IPS-18a (cell line): Measurements from ENCODE around the gene CPNE7.

Experiments used
- H3K27ac ChIP-seq: one replicate; pipeline ENCODE4 v1.5.1; 2013; ENCODE audit warnings: low read length
- H3K27me3 ChIP-seq: one replicate; pipeline ENCODE4 v1.6.1; 2013; ENCODE audit warnings: mild to moderate bottlenecking, low read length; ENCODE audit not compliant: control insufficient read depth, insufficient read depth
- H3K36me3 ChIP-seq: one replicate; pipeline ENCODE4 v1.6.1; 2013; ENCODE audit warnings: low read depth, low read length; ENCODE audit not compliant: control insufficient read depth
- H3K4me1 ChIP-seq: one replicate; pipeline ENCODE4 v1.6.1; 2013; ENCODE audit warnings: low read depth, low read length; ENCODE audit not compliant: control insufficient read depth
- H3K4me3 ChIP-seq: one replicate; pipeline ENCODE4 v1.5.1; 2013; ENCODE audit warnings: low read length
- H3K9ac ChIP-seq: one replicate; pipeline ENCODE4 v1.6.1; 2013; ENCODE audit warnings: mild to moderate bottlenecking, low read length, moderate library complexity
- H3K9me3 ChIP-seq: one replicate; pipeline ENCODE4 v1.6.1; 2013; ENCODE audit warnings: low read depth, low read length; ENCODE audit not compliant: control insufficient read depth

The CPNE7 gene

GRCh38 chr16:89552329-89552728, 23.2 kb upstream of the CPNE7 start:
- Histone ChIP-seq H3K4me3 (no peak overlapping the region), H3K27ac (no peak overlapping the region), H3K9me3 (no peaks in the 10 kb centered on the region), H3K36me3 (peaks cover 63% of the 10 kb centered on the region), H3K27me3 (no peaks in the 10 kb centered on the region), H3K4me1 (no peaks in the 10 kb centered on the region), H3K9ac (no peak overlapping the region)

- H3K4me3 ChIP-seq, result no peak overlapping the region
- no peaks in the 10 kb centered on the region for H3K27me3 ChIP-seq
- H3K4me1 ChIP-seq, result no peaks in the 10 kb centered on the region
- no peak overlapping the region for H3K27ac ChIP-seq
- peaks cover 61% of the 10 kb centered on the region for H3K36me3 ChIP-seq
- no peak overlapping the region for H3K9ac ChIP-seq
- H3K9me3 ChIP-seq, result no peaks in the 10 kb centered on the region
These were observed 22.6 kb upstream of the CPNE7 start for GRCh38 chr16:89552913-89553312.

GRCh38 chr16:89553733-89554132, 21.8 kb upstream of the CPNE7 start:
- no peaks in the 10 kb centered on the region for H3K4me1 ChIP-seq
- H3K27ac ChIP-seq, result no peak overlapping the region
- no peaks in the 10 kb centered on the region for H3K9me3 ChIP-seq
- no peak overlapping the region for H3K4me3 ChIP-seq
- H3K9ac ChIP-seq, result no peak overlapping the region
- H3K36me3 ChIP-seq, result peaks cover 53% of the 10 kb centered on the region
- no peaks in the 10 kb centered on the region for H3K27me3 ChIP-seq

- H3K27ac ChIP-seq, result no peak overlapping the region
- H3K27me3 ChIP-seq, result no peaks in the 10 kb centered on the region
- no peak overlapping the region for H3K4me3 ChIP-seq
- H3K9me3 ChIP-seq, result no peaks in the 10 kb centered on the region
- H3K4me1 ChIP-seq, result no peaks in the 10 kb centered on the region
- H3K9ac ChIP-seq, result no peak overlapping the region
- peaks cover 47% of the 10 kb centered on the region for H3K36me3 ChIP-seq
These were observed 21.2 kb upstream of the CPNE7 start for GRCh38 chr16:89554343-89554742.

GRCh38 chr16:89555265-89555664, 20.3 kb upstream of the CPNE7 start:
- Histone ChIP-seq H3K36me3 (peaks cover 41% of the 10 kb centered on the region), H3K4me1 (no peaks in the 10 kb centered on the region)

GRCh38 chr16:89555780-89556179, 19.8 kb upstream of the CPNE7 start:
- H3K9ac ChIP-seq, result no peak overlapping the region
- H3K27ac ChIP-seq, result no peak overlapping the region
- H3K4me3 ChIP-seq, result no peak overlapping the region
- no peaks in the 10 kb centered on the region for H3K27me3 ChIP-seq
- H3K36me3 ChIP-seq, result peaks cover 41% of the 10 kb centered on the region
- no peaks in the 10 kb centered on the region for H3K9me3 ChIP-seq
- no peaks in the 10 kb centered on the region for H3K4me1 ChIP-seq

More at GRCh38 chr16:89555265-89555664, 20.3 kb upstream of the CPNE7 start:
- Histone ChIP-seq H3K9me3 (no peaks in the 10 kb centered on the region), H3K9ac (no peak overlapping the region), H3K27me3 (no peaks in the 10 kb centered on the region), H3K27ac (no peak overlapping the region), H3K4me3 (no peak overlapping the region)

GRCh38 chr16:89556750-89557689, 18.5 kb upstream of the CPNE7 start:
- Histone ChIP-seq H3K9me3 (no peaks in the 10 kb centered on the region), H3K4me3 (no peak overlapping the region), H3K27me3 (no peaks in the 10 kb centered on the region), H3K36me3 (peaks cover 46% of the 10 kb centered on the region), H3K4me1 (peaks cover 2% of the 10 kb centered on the region), H3K27ac (no peak overlapping the region), H3K9ac (no peak overlapping the region)

GRCh38 chr16:89557690-89558490, 17.7 kb upstream of the CPNE7 start:
- H3K27ac ChIP-seq, result no peak overlapping the region
- H3K36me3 ChIP-seq, result peaks cover 47% of the 10 kb centered on the region
- no peak overlapping the region for H3K4me3 ChIP-seq
- H3K27me3 ChIP-seq, result no peaks in the 10 kb centered on the region
- no peaks in the 10 kb centered on the region for H3K9me3 ChIP-seq
- no peak overlapping the region for H3K9ac ChIP-seq
- peaks cover 7% of the 10 kb centered on the region for H3K4me1 ChIP-seq

GRCh38 chr16:89560378-89561141, 15.0 kb upstream of the CPNE7 start, which contains the start of gene RPL13:
Gene RPL13, plus strand, starts transcription at chr16:89560682. Its CDS starts 278 bp downstream, at chr16:89560960.
- Histone ChIP-seq H3K4me1 (peaks cover 17% of the 10 kb centered on the region), H3K9ac (peak within 1 kb of the TSS; percentile 93), H3K4me3 (peak within 1 kb of the TSS; percentile 79), H3K27ac (peak within 1 kb of the TSS; percentile 76), H3K36me3 (peaks cover 41% of the 10 kb centered on the region), H3K9me3 (no peaks in the 10 kb centered on the region), H3K27me3 (no peaks in the 10 kb centered on the region)

- peaks cover 17% of the 10 kb centered on the region for H3K4me1 ChIP-seq
- peaks cover 34% of the 10 kb centered on the region for H3K36me3 ChIP-seq
These were observed 14.2 kb upstream of the CPNE7 start for GRCh38 chr16:89561142-89561883.

More at GRCh38 chr16:89561142-89561883, 14.2 kb upstream of the CPNE7 start:
- H3K9ac ChIP-seq, result peak overlapping the region; percentile 93
- H3K27me3 ChIP-seq, result no peaks in the 10 kb centered on the region
- H3K27ac ChIP-seq, result peak overlapping the region; percentile 76
- no peaks in the 10 kb centered on the region for H3K9me3 ChIP-seq
- H3K4me3 ChIP-seq, result peak overlapping the region; percentile 79
